Stimulated activated naive CD8-positive, alpha-beta T cell treated with anti-CD3 and anti-CD28 coated beads, Interleukin-15, Interleukin-2, amounts not matched to agents 100 U/mL and 50 U/mL, for 24 hours (primary cell): ENCODE measurements around the gene GJB3.
"Not testable (repeated sequence)": the region's sequence is repeated elsewhere in the genome, so short reads cannot be mapped to it uniquely, and the experiment has no call there.

ENCODE experiments used
- ATAC-seq: fragments of 150-1000 bp; cut with Tn5 transposase; one replicate; pipeline ENCODE4 v1.10.0; 2021
- DNase-seq: peaks from one replicate; pipeline ENCODE4 v3.0.0; 2021

The GJB3 gene

GRCh38 chr1:34761176-34761761, 19.7 kb upstream of the GJB3 start:
- no peak for DNase-seq
- no peak for ATAC-seq

GRCh38 chr1:34761776-34762307, 19.2 kb upstream of the GJB3 start:
- no peak for DNase-seq
- ATAC-seq, result no peak

GRCh38 chr1:34762474-34763141, 18.4 kb upstream of the GJB3 start:
- no peak for DNase-seq
- no peak for ATAC-seq

GRCh38 chr1:34763142-34763781, 17.8 kb upstream of the GJB3 start:
- ATAC-seq (no peak), DNase-seq (no peak)

GRCh38 chr1:34768856-34769255, 12.2 kb upstream of the GJB3 start:
- ATAC-seq, result no peak
- DNase-seq, result no peak

- DNase-seq, result no peak
- no peak for ATAC-seq
Measured at GRCh38 chr1:34770891-34771504, 10.0 kb upstream of the GJB3 start.

- no peak for DNase-seq
- no peak for ATAC-seq
Measured at GRCh38 chr1:34771573-34772371, 9.2 kb upstream of the GJB3 start.

- DNase-seq, ATAC-seq: not testable (repeated sequence)
Measured at GRCh38 chr1:34773114-34773513, 7.9 kb upstream of the GJB3 start.

GRCh38 chr1:34774957-34775356, 6.1 kb upstream of the GJB3 start:
- DNase-seq (no peak), ATAC-seq (no peak)

GRCh38 chr1:34776911-34777310, 4.1 kb upstream of the GJB3 start:
- ATAC-seq, result no peak
- no peak for DNase-seq

- ATAC-seq (no peak), DNase-seq (no peak)
Measured at GRCh38 chr1:34777519-34778321, 3.3 kb upstream of the GJB3 start.

GRCh38 chr1:34778381-34778780, 2.6 kb upstream of the GJB3 start:
- ATAC-seq, result no peak
- no peak for DNase-seq

GRCh38 chr1:34779005-34779404, 2.0 kb upstream of the GJB3 start:
- ATAC-seq (no peak), DNase-seq (no peak)

GRCh38 chr1:34779526-34779925, 1.5 kb upstream of the GJB3 start:
- DNase-seq, result no peak
- no peak for ATAC-seq

GRCh38 chr1:34779962-34780361, 1.1 kb upstream of the GJB3 start:
- DNase-seq, result no peak
- no peak for ATAC-seq

GRCh38 chr1:34780528-34780927, 486 bp upstream of the GJB3 start:
- DNase-seq, result no peak
- no peak for ATAC-seq

GRCh38 chr1:34781844-34782391, 904 bp downstream of the GJB3 start:
- DNase-seq (no peak), ATAC-seq (no peak)

GRCh38 chr1:34784751-34785221, 3.8 kb downstream of the GJB3 start:
- no peak for ATAC-seq
- DNase-seq, result no peak

GRCh38 chr1:34785231-34785874, 4.3 kb downstream of the GJB3 start:
- ATAC-seq (no peak), DNase-seq (no peak)

- DNase-seq (no peak), ATAC-seq (no peak)
Measured at GRCh38 chr1:34785875-34786470, 5.0 kb downstream of the GJB3 start.
